HepG2 (cell line): Measurements from ENCODE around the gene RPL35. TPM values are rescaled to one million over a fixed set of nuclear protein-coding genes. Genes with fewer than 3 reads are reported as not detected.

Source experiments
- BRCA1 ChIP-seq: sonication (generic); formaldehyde crosslinking; IDR thresholded peaks from 2 replicates; pipeline ENCODE4 v1.4.0; 2020; ENCODE audit warnings: missing genetic modification reagents
- CEBPG ChIP-seq: IDR thresholded peaks from 2 replicates; pipeline ENCODE4 v1.6.1; 2016
- CHCHD3 ChIP-seq: sonication (generic); formaldehyde crosslinking; IDR thresholded peaks from 2 replicates; pipeline ENCODE4 v1.8.0; 2022; ENCODE audit warnings: mild to moderate bottlenecking, missing genetic modification reagents, moderate library complexity
- GTF2F1 ChIP-seq: fragments of 150-350 bp; IDR thresholded peaks from 2 replicates; pipeline ENCODE4 v1.6.1; 2014; ENCODE audit warnings: low read length
- KLF11 ChIP-seq: IDR thresholded peaks from 2 replicates; pipeline ENCODE4 v1.6.1; 2016; ENCODE audit warnings: missing compliant biosample characterization
- NFE2L1 ChIP-seq: sonication (generic); formaldehyde crosslinking; IDR thresholded peaks from 2 replicates; pipeline ENCODE4 v1.4.0; 2020; ENCODE audit warnings: missing genetic modification reagents, mild to moderate bottlenecking, borderline replicate concordance
- PHF21A ChIP-seq: sonication (generic); formaldehyde crosslinking; IDR thresholded peaks from 2 replicates; pipeline ENCODE4 v1.5.0; 2020; ENCODE audit warnings: mild to moderate bottlenecking, missing genetic modification reagents
- REPIN1 ChIP-seq: sonication (generic); formaldehyde crosslinking; IDR thresholded peaks from 2 replicates; pipeline ENCODE4 v1.8.0; 2022; ENCODE audit warnings: missing genetic modification reagents, low read depth, mild to moderate bottlenecking, borderline replicate concordance
- SPEN ChIP-seq: sonication (generic); formaldehyde crosslinking; IDR thresholded peaks from 2 replicates; pipeline ENCODE4 v1.5.1; 2020; ENCODE audit warnings: low read depth, mild to moderate bottlenecking, missing genetic modification reagents
- ZBTB21 ChIP-seq: sonication (generic); formaldehyde crosslinking; IDR thresholded peaks from 2 replicates; pipeline ENCODE4 v1.4.0; 2020; ENCODE audit warnings: missing genetic modification reagents
- ZBTB3 ChIP-seq: sonication (generic); formaldehyde crosslinking; IDR thresholded peaks from 2 replicates; pipeline ENCODE4 v1.4.0; 2020; ENCODE audit warnings: low read depth, mild to moderate bottlenecking, moderate library complexity, missing genetic modification reagents, borderline replicate concordance
- ZFP82 ChIP-seq: sonication (generic); formaldehyde crosslinking; IDR thresholded peaks from 2 replicates; pipeline ENCODE4 v1.5.1; 2020; ENCODE audit warnings: mild to moderate bottlenecking, missing genetic modification reagents, borderline replicate concordance
- ZNF598 ChIP-seq: sonication (generic); formaldehyde crosslinking; IDR thresholded peaks from 2 replicates; pipeline ENCODE4 v1.5.1; 2020; ENCODE audit warnings: mild to moderate bottlenecking, missing genetic modification reagents, borderline replicate concordance
- ZNF615 ChIP-seq: sonication (generic); formaldehyde crosslinking; IDR thresholded peaks from 2 replicates; pipeline ENCODE4 v1.5.0; 2020; ENCODE audit warnings: mild to moderate bottlenecking, missing genetic modification reagents, borderline replicate concordance
- polyA plus RNA-seq, 8 experiments: library from polyadenylated mRNA; depleted of rRNA in 3 of 8; stranded (reverse) in 7 of 8; unstranded in 1 of 8; fragments of >200 nt; fragmentation: Illumina TruSeq in 4 of 8; extraction: Trizol in 4 of 8; gene quantifications; 2 replicates each; pipeline versions ENCODE4 v1.2.1 to v1.2.3, GENCODE V29; 2011 to 2016; ENCODE audit warnings: low read depth in 4 of 8, missing spikeins in 1 of 8, mixed read lengths in 1 of 8; ENCODE audit not compliant: insufficient read depth in 1 of 8
- total RNA-seq, 5 experiments: library from RNA; depleted of rRNA; stranded (reverse); fragments of >200 nt; fragmentation: Illumina TruSeq; extraction: Trizol; gene quantifications; 2 replicates each; pipeline ENCODE4 v1.2.3, GENCODE V29; 2016; ENCODE audit warnings: low read depth in 1 of 5
- TF ChIP-seq, protein P1 (sequence below): sonication (generic); formaldehyde crosslinking; conservative IDR thresholded peaks from 2 replicates; pipeline ENCODE4 v1.4.0; 2020; ENCODE audit warnings: mild to moderate bottlenecking, missing genetic modification reagents, moderate library complexity
- TF ChIP-seq, protein P2 (sequence below): sonication (generic); formaldehyde crosslinking; IDR thresholded peaks from 2 replicates; pipeline ENCODE4 v1.4.0; 2020; ENCODE audit warnings: missing genetic modification reagents, mild to moderate bottlenecking, borderline replicate concordance
- TF ChIP-seq, protein P3 (sequence below): IDR thresholded peaks from 2 replicates; pipeline ENCODE4 v1.6.1; 2016
- TF ChIP-seq, protein P4 (sequence below): sonication (generic); formaldehyde crosslinking; IDR thresholded peaks from 2 replicates; pipeline ENCODE4 v1.4.0; 2020; ENCODE audit warnings: mild to moderate bottlenecking, missing genetic modification reagents
- TF ChIP-seq, protein P5 (sequence below): sonication (generic); formaldehyde crosslinking; IDR thresholded peaks from 2 replicates; pipeline ENCODE4 v1.5.0; 2020; ENCODE audit warnings: missing genetic modification reagents

RPL35 gene
- total and polyA plus RNA-seq, 2 of the 13 experiments (the other 11 are each of a cell fraction or from before 2014, with no cell fraction given) = 2,153 to 2,935 TPM

DNA sequence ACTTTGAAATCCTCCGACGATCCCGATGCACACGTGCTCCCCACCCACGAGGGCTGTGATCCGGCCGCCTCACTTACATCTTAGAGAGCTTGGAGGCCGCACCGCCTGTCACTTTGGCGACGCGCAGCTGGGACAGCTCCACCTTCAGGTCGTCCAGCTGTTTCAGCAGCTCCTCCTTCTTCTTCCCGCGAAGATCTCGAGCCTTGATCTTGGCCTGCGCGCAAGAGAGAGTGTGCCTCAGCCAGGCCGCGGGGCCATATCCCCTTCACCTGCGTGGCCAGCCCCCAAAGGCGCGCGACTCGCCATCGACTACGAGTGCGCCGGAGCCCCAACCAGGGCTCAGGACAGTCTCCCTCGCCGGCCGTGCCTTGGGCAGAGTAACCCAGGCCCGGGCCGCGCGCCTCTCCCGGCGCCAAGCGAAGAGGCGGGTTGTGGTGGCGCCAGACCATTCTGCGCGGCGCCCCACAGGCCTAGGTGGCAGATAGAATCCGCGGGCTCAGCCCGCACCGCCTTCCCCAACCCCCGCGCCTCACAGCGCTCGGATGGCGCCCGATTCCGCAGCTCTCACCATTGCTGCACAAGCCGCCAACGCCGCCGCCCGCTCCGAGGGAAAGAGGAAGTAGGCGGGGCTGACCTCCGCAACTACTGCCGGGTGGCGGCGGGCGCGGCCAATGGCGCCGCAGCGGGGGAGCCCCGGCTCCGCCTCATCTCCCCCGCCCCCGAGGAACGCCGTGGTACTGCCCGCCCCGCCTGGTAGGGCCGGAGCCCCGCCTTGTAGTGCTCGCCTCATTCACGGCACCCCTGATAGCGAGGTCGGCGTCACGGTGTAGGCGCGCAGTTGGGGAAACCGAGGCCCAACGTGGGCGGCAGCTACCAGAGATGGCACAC, at the start of gene RPL35, which contains the start of gene ARPC5L (continued):
- TF ChIP-seq, protein P1, sequence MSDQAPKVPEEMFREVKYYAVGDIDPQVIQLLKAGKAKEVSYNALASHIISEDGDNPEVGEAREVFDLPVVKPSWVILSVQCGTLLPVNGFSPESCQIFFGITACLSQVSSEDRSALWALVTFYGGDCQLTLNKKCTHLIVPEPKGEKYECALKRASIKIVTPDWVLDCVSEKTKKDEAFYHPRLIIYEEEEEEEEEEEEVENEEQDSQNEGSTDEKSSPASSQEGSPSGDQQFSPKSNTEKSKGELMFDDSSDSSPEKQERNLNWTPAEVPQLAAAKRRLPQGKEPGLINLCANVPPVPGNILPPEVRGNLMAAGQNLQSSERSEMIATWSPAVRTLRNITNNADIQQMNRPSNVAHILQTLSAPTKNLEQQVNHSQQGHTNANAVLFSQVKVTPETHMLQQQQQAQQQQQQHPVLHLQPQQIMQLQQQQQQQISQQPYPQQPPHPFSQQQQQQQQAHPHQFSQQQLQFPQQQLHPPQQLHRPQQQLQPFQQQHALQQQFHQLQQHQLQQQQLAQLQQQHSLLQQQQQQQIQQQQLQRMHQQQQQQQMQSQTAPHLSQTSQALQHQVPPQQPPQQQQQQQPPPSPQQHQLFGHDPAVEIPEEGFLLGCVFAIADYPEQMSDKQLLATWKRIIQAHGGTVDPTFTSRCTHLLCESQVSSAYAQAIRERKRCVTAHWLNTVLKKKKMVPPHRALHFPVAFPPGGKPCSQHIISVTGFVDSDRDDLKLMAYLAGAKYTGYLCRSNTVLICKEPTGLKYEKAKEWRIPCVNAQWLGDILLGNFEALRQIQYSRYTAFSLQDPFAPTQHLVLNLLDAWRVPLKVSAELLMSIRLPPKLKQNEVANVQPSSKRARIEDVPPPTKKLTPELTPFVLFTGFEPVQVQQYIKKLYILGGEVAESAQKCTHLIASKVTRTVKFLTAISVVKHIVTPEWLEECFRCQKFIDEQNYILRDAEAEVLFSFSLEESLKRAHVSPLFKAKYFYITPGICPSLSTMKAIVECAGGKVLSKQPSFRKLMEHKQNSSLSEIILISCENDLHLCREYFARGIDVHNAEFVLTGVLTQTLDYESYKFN (CRISPR knock-in tag) = peak; percentile 49; the same call in 1 of the 2 replicates
- peak; percentile 81; the same call in 1 of the 2 replicates for TF ChIP-seq BRCA1 (CRISPR knock-in tag)
- TF ChIP-seq REPIN1 = peak; percentile 89
- no peak for TF ChIP-seq ZBTB3 (CRISPR knock-in tag)
- TF ChIP-seq ZNF598 = peak; percentile 92
- peak; percentile 99 for TF ChIP-seq SPEN (CRISPR knock-in tag)
- TF ChIP-seq, protein P2, sequence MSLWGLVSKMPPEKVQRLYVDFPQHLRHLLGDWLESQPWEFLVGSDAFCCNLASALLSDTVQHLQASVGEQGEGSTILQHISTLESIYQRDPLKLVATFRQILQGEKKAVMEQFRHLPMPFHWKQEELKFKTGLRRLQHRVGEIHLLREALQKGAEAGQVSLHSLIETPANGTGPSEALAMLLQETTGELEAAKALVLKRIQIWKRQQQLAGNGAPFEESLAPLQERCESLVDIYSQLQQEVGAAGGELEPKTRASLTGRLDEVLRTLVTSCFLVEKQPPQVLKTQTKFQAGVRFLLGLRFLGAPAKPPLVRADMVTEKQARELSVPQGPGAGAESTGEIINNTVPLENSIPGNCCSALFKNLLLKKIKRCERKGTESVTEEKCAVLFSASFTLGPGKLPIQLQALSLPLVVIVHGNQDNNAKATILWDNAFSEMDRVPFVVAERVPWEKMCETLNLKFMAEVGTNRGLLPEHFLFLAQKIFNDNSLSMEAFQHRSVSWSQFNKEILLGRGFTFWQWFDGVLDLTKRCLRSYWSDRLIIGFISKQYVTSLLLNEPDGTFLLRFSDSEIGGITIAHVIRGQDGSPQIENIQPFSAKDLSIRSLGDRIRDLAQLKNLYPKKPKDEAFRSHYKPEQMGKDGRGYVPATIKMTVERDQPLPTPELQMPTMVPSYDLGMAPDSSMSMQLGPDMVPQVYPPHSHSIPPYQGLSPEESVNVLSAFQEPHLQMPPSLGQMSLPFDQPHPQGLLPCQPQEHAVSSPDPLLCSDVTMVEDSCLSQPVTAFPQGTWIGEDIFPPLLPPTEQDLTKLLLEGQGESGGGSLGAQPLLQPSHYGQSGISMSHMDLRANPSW (CRISPR knock-in tag) = no peak; the same call in 1 of the 2 replicates
- TF ChIP-seq, protein P3, sequence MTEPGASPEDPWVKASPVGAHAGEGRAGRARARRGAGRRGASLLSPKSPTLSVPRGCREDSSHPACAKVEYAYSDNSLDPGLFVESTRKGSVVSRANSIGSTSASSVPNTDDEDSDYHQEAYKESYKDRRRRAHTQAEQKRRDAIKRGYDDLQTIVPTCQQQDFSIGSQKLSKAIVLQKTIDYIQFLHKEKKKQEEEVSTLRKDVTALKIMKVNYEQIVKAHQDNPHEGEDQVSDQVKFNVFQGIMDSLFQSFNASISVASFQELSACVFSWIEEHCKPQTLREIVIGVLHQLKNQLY (CRISPR knock-in tag) = no peak
- TF ChIP-seq, protein P4, sequence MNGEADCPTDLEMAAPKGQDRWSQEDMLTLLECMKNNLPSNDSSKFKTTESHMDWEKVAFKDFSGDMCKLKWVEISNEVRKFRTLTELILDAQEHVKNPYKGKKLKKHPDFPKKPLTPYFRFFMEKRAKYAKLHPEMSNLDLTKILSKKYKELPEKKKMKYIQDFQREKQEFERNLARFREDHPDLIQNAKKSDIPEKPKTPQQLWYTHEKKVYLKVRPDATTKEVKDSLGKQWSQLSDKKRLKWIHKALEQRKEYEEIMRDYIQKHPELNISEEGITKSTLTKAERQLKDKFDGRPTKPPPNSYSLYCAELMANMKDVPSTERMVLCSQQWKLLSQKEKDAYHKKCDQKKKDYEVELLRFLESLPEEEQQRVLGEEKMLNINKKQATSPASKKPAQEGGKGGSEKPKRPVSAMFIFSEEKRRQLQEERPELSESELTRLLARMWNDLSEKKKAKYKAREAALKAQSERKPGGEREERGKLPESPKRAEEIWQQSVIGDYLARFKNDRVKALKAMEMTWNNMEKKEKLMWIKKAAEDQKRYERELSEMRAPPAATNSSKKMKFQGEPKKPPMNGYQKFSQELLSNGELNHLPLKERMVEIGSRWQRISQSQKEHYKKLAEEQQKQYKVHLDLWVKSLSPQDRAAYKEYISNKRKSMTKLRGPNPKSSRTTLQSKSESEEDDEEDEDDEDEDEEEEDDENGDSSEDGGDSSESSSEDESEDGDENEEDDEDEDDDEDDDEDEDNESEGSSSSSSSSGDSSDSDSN (CRISPR knock-in tag) = peak; percentile 30; the same call in 1 of the 2 replicates
- TF ChIP-seq PHF21A (CRISPR knock-in tag) = peak; percentile 87
- TF ChIP-seq CEBPG (CRISPR knock-in tag) = no peak
- TF ChIP-seq ZNF615 (CRISPR knock-in tag) = no peak
- 0 out of 2 replicates have a peak, but pooled peaks have one; percentile 17 for TF ChIP-seq GTF2F1
- TF ChIP-seq NFE2L1 (CRISPR knock-in tag) = no peak
- peak; percentile 84 for TF ChIP-seq CHCHD3 (CRISPR knock-in tag)
- TF ChIP-seq, protein P5, sequence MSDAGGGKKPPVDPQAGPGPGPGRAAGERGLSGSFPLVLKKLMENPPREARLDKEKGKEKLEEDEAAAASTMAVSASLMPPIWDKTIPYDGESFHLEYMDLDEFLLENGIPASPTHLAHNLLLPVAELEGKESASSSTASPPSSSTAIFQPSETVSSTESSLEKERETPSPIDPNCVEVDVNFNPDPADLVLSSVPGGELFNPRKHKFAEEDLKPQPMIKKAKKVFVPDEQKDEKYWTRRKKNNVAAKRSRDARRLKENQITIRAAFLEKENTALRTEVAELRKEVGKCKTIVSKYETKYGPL (CRISPR knock-in tag) = no peak
- no peak for TF ChIP-seq KLF11
- TF ChIP-seq ZFP82 (CRISPR knock-in tag) = peak; percentile 76
- peak; percentile 38; the same call in 1 of the 2 replicates for TF ChIP-seq ZBTB21
